ENCODE measurements around the gene ITGB2.

The ITGB2 gene

DNA sequence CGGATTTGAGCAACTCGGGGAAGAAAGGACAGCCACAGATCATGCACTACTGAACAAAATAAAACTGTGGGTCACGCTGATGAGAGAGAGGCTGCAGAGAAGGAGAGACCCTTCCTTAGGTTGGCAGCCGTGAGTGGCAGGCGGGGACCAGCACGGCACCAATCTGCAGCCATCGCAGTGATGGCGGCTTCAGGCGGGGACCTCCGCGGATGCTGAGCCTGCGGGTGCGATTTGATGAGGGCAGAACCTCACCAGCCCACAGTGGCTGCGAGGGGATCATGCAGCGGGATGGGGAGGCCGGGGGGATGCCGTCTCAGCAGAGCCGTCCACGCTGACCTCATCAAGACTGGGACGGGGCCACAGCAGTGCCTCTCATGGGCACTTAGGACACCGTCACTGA, 11.8 kb downstream of the ITGB2 start:
- DNase-seq, result no peak

DNA sequence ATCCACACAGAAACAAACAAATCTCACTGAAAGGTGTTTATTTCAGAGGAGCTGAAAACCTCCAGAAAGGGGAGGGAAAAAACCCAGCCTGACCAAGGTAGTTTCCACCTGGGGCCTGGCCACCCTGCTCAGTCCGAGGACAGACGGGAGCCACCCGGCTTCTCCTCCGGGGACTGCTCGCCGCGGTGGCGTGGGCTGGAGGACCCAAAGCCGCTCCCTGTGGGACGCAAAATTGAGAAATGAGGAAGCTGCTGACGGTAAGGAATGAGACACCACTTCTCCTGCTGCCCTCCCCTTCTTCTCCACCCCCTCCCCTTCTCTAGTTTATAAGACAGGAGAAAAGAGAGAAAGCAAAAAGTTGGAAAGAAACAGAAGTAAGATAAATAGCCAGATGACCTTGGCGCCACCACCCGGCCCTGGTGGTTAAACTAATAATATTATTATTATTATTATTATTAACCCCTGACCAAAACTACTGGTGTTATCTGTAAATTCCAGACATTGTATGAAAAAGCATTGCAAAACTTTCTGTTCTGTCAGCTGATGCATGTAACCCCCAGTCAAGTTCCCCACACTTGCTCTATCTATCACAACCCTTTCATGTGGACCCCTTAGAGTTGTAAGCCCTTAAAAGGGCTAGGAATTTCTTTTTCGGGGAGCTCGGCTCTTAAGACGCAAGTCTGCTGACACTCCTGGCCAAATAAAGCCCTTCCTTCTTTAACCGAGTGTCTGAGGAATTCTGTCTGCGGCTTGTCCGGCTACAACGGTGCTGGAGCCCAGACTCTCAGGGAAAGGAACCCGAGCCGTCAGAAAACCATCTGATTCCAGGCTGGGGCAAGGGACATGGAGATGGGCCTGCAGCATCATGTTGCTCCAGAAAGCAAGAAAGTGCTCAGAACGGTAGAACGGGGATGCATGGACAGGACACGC, 12.5 kb downstream of the ITGB2 start:
- no peak for DNase-seq

DNA sequence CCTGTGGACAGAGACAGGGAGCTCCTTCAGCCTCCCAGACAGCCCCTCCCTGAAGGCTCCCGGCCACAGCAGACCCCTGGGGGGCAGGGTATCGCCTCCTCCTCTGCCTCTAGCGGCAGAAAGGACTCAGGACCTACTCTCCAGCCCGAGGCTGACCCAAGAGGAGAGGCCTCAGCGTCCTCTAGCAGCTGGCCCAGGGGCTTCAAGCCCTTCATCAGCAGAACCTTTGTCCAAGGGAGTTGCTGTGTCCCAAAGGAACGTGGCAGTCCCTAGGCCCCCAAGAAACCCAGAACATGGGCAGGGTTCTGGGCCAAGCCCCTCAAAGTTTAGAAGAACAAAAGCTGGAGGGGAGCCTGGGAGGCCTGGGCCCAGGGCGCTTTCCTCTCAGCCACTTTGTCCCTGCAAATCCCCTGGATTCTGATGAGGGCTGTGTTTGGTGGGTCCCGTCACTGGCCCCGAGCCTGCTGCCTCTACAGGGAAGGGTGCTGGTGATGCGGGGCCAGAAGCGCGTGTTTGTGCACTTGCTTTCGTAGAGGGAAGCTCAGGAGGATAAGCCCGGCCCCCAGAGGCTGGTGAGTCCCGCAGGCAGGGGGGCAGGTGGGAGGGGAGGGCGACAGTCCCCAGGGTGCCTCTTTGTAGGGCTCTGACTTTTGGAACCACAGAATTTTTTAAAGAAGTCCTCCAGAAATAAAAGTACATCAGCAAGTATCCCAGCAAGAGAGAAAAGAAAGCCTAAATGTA, 13.3 kb downstream of the ITGB2 start:
- DNase-seq, result peak; percentile 32

DNA sequence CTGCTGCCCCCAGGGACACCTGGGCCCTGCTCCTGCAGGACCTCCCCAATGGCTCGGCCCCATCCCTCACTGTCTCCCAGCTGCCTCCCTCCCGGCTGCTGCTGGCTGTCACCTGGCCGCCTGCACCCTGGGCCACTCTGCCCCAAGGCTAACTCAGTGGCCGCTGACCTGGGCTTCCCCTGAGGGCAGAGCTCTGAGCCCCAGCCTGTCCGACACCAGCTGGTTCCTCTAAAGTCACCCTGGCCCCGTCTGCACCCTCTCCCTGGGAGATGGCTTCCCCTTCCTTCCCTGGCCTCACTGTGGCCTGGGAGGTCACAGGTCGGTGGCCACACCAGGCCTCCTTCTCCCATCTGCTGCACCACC, 15.0 kb downstream of the ITGB2 start:
- DNase-seq, result no peak

DNA sequence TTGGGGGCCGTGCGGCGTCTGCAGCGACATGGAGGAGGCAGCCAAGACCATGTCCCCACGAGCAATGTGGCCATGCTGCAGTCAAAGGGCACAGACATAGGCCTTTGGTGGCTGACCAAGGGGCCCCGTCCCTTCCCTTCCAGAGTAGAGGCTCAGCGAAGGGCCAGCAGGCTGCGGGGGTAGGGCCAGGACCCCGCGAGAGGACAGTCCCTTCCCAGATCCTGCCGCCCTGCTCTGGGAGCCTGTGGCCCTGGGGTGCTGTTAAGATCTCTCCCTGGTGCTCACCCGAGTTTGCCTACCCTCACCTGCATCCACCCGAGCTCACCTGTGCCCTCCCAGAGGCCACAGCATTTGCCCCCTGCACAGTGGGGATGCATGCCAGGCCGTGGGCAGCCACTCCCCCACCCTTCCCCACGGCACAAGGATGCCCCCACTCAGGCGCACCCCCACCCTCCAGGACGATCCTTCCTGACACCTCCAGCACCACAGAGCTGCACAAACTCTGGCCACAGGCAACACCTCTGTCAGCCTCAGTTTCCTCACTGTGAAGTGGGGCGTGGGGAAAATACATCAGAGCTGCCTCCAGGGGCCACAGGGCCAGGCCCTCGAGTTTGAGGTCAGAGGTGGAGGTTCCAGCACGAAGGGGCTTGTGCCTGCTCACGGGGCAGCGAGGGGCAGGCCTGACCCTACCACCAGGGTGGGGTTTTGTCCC, 15.5 kb downstream of the ITGB2 start:
- no peak for DNase-seq

DNA sequence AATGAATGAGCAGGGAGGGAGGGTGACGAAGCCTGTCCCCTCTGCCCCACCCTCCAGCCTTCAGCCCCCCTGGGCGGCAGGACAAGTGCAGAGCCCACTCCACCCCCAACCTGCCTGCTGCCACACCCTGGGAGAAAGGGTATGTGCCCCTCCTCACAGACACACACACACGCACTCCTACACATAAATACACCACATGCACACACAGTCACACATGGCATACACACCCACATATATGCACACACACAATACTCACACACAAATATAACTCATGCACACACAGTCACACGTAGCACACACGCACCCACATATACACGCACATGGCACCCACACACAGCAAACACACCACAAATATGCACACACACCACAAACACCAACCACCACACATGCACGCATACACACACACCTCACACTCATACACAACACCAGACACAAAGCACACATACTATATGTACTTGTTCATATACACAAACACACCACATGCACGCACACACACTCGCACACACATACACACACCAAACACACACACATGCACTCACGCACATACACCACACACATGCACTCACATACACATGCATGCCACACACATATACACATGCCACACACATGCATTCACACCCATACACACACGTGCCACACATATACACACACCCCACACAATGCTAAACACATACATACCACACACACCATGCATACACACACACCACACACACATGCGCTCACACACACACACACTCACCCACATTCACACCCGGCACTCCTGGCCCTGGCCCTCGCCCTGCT, 16.4 kb downstream of the ITGB2 start:
- no peak for DNase-seq

DNA sequence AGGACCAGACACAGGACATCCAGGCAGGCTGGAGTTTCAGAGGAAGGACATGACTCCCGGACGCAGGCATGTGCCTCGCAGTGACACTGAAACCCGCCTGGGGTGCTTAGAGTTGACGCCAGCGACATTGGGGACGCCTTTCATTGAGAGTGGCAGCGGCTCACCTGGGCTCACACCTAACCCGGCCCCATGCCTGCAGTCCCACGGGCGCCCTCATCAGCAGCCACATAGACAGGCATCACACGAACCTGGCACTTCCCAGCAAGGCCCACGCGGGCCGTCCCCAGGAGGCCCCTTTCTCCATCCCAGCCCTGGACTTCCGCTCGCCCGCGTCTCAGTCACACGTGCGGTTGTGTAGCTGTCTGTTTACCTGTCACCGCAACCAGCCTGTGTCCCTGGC, 17.0 kb downstream of the ITGB2 start:
- DNase-seq, result no peak

DNA sequence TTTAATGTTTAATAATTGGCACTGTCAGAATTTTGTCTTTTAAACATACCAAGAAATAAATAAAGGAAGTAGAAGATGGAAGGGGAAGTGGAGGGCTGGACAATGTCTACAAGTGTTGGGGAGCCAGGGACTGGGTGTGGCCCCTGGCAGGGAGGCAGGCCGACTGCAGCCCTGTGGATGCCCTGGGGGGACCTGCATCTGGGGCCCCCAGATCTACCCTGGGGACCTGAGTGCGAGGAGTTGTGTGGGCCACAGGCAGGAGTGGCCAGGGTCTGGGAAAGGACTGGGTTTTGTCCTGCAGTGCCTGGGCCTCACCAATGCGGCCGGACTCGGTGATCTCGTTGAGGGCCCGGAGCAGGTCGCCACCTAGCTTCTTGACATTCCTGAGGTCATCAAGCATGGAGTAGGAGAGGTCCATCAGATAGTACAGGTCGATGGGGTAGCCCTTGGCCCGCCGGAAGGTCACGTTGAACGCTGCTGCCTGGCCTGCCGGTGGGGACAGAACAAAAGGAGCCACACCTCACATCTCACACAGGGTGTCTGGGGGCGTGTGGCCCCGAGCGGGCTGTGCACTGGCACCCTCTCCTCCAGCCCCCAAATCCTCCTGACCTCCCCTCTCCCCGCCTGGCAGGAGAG, 17.5 kb downstream of the ITGB2 start:
- no peak for DNase-seq

DNA sequence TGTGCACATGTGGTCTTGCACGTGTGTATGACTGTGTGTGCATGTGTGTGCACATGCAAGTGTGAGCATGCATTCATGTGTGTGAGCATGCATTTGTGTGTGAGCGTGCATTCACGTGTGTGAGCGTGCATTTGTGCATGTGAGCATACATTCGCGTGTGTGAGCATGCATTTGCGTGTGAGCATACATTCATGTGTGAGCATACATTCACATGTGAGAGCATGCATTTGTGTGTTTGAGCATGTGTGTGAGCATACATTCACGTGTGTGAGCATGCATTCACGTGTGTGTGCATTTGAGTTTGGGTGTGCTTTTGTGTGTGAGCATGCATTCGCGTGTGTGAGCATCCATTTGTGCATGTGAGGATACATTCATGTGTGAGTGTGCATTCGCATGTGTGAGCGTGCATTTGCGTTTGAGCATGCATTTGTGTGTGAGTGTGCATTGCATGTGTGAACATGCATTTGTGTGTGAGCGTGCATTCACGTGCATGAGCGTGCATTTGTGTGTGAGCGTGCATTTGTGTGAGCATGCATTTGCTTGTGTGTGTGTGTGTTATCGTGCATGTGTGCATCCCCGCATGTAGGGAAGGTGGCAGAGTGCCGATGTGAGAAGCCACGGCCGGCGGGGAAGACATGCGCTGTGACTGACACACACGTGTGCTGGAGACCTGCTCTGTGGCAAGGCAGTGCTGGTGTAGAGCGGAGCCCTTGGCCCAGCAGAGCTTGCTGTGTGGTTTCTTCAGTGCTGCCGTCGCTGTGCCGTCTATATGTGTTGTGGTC, 18.2 kb downstream of the ITGB2 start:
- no peak for DNase-seq

DNA sequence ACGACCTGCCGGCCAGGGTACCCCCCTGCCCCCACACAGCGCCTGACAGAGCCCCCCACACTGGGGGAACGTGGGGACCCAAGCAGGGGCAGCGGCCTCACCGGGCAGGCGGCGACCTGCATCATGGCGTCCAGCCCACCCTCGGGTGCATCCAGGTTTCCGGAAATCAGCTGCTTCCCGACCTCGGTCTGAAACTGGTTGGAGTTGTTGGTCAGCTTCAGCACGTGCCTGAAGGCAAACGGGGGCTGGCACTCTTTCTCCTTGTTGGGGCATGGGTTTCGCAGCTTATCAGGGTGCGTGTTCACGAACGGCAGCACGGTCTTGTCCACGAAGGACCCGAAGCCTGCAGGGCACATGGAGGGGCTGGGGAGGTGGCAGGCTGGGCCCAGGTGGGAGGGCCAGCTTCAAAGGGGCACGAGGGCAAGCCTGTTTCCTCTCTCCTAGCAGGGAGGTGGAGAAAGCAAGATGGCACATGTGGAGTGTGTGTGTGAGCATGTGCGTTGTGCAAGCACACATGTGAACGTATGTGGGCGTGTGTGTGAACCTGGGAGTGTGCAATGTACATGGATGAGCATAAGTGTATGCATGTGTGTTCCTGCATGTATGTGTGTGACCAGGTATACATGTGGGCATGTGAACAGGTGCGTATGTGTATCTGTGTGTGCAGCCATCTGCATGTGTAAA, 19.2 kb downstream of the ITGB2 start:
- no peak for DNase-seq

DNA sequence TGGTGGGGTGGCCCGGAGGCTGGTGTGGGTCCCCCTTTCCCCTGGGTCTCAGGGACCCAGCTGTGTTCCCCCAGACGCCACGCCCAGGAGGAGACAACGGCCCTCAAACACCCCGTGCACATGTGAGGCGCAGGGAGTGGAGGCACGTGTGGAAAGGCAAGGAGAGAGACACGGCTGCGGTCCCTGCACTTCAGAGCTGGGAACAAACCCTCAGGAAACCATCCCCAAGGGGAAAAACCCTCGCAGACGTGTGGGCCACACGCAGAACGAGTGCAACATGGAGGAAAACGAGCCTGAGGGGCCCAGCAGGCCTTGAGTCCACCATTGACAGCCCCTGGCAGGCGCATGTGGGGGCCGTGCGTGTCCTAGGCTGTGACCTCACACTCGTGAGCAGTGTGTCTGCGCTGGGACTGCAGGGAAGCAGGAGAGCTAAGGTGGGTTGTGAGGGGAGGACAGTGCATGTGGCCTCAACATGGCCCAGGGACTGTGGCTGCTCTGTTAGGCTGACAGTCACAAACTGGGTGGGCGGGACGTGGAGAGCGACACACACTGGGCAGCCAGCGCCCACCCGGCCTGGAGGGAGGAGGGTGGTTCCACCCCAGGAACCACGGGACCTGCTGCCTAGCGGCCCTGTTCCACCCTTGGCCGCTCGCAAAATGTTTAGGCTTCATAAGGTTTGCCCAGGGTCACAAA, 20.0 kb downstream of the ITGB2 start:
- DNase-seq, result no peak

DNA sequence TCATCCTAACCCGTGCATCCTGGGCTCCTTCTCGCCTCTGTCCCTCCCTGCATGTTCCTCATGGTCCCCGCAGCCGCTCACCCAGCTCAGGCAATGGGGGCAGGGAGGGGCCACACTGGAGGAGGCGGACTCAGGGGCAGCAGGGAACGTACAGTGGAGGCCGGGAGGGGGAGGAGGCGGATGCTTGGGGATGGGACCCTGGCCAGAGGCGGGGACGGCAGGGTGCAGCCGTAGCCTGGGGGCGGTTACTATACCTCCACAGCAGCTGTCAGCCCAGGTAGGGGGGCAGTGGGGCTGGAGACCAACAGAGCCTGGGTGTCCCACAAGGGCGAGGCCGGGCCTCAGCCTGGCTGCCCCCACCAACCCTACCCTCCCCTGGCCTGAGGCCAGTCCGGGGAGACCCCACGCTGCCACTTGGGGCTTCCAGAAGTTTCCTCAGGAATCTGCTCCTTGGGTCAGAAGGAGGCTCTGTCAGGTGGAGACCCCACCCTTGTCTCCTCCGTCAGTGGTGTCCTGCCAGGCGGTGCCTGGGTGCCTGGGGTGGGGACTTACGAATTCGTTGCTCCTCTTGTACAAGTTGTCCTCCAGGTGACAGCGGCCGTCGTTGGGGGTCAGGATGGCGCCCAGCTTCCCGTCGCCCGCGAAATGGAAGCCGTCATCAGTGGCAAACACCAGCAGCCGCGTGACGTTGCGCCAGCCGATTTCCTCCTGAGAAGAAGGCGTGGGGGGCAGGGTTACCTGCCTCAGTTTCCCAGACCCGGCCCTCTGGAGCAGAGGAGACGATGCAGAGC, 20.7 kb downstream of the ITGB2 start:
- DNase-seq, result no peak

DNA sequence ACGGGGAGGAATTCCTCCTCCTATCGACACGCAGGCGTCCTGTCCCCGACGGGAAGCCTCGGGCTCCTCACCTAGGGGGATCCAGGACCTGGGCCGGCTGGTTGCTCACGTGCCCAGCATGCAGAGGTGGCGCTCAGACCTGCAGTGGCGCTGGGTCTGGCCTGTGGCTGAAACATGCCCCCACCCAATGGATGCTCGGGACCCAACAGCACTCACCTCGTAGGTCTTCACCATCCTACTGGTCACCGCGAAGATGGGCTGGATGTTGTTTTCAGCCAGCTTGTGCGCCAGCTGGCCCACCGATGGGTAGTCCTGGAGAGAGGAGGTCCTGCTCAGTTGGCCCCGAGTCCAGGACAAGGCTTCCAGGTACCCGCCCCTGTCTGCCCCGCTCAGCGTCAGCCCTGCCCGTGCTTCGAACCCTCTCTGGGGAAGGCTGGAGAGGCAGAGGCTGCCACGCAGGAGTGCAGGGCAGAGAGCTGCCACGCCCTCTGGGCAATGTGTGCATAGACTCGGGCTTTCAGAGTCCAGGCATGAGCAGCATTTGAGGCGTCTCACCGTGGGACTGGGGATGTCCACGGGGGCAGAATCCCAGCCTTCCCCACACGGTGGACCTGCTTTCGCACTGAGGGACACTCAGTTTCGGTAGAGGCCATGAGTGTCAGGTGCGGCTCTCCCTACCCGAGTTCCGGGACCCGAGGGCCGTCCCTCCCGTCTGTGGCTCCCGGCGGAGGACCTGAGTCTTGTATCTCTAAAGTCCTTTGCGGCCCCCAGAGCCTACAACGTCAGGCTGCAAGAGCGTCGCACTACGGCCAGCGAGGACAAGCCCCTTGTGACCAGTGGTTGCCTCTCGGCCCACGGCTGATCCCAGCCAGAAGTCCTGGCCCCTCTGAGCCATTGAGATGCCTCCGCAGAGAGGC, 21.6 kb downstream of the ITGB2 start:
- no peak for DNase-seq

DNA sequence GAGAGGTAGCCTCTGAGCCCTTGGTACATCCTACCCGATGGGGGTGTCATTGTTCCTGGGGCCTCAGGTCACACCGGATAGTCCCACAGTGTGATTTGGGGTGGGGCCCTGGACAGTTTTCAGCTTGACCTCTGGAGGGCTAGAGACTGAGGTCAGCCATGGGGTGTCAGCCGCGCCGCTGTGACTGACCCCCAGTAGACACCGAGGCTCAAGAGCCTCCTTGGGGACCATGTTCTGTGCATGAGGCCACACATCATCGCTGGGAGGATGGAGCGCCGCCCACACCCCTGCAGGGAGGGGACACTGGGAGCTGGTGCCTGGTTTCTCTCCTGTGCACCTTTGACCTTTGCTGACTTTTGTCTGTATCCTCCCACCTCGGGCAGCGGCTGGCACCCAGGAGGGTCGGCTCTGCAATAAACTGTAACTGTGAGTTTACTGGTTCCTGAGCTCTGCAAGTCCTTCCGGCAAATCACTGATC, 22.6 kb downstream of the ITGB2 start:
- no peak for DNase-seq

DNA sequence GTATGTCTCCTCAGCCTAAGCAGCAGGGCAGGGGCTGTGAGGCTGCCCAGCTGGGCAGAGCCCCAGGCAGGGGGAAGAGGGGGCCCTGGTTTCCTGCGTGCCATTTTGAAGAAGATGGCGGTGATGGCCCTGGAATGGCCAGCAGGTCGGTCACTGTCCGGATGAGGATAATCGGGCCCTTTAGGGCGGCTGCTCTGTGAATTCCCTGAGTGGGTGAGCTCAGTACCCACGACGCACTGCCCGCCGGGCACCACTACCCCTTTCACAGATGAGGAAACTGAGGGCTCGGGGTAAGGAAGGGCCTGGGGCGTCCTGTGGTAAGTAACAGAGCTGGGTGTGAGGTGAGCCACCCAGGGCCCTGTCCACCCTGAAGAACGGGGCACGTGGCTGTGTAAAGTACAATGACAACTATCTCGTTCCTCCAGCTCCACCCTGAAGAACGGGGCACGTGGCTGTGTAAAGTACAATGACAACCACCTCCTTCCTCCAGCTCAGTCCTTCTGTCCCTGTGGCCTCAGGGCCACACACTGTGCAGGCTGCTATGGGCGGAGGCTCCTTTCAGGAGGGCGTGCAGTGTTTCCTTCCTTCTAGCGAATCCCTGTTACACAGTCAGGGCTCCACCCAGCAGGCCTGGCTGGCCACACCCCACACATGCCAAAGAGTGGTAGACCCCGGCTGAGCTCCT, 23.2 kb downstream of the ITGB2 start:
- no peak for DNase-seq

DNA sequence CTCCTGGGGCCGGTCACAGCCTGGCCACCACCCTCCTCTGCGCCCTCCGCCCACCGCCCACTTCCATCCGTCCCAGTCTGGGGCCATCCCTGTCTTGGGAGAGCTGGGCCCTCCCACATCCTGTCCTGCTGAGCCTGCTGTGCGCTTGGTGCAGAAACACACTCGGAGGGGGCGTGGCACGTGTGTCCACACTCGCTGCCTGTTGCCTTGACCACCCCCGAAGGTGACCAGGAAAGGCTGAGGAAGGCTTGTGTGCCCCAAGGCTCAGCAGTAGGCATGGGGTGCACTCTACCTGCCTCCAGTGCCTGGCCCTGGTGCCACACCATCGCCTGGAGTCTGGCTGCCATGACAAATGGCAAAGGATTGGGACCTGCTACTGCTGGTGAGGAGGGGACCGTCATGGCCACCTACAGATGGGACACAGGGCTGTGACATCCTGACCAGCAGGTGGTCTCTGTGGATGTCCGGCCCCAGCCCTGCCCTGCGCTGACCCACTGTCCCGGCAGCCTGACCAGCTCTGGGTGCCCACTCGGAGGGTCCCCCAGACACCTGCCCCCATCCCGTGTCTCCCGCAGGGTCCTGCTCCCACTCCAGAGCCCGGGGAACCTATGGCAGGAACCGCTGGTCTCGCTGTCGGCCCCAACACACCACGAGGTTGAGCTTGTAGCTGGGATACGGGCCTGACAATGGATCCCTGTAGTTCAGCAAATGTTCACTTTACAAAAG, 24.0 kb downstream of the ITGB2 start:
- no peak for DNase-seq

DNA sequence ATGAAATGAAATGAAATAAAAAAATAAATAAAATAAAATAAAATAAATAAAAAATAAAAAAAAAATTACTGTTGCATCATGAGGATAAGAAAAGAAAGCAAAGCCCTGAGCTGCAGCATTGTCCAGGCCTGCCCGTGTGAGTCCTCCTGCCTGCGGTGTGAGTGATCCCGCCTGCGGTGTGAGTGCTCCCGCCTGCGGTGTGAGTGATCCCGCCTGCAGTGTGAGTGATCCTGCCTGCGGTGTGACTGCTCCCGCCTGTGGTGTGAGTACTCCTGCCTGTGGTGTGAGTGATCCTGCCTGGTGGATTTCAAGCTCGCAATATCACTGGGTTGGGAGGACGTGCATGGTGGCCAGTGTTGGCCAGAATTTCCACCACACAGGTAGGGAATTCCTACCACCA, 24.8 kb downstream of the ITGB2 start:
- DNase-seq, result no peak
